DND-41 (cell line): ENCODE measurements around the gene VEGFA.

Experiments used
- ATAC-seq: fragments of 200-7000 bp; cut with Tn5 transposase; 3 replicates; pipeline ENCODE4 v1.9.1; 2021; ENCODE audit warnings: low read depth; ENCODE audit not compliant: insufficient read depth
- DNase-seq: peaks from one replicate; pipeline ENCODE4 v3.0.0-alpha.2; 2020
- H2AFZ ChIP-seq: 2 replicates; pipeline ENCODE4 v1.6.0; 2012; ENCODE audit warnings: low read depth, low read length
- H3K27ac ChIP-seq: 2 replicates; pipeline ENCODE4 v1.5.1; 2012; ENCODE audit warnings: low read length, inconsistent platforms
- H3K27me3 ChIP-seq: fragments of 200-600 bp; sonication (generic); 2 replicates; pipeline ENCODE4 v1.6.0; 2012; ENCODE audit warnings: low read length, mild to moderate bottlenecking, inconsistent platforms; ENCODE audit not compliant: insufficient read depth, poor library complexity
- H3K36me3 ChIP-seq: 2 replicates; pipeline ENCODE4 v1.5.1; 2012; ENCODE audit warnings: low read length, inconsistent platforms; ENCODE audit not compliant: insufficient read depth
- H3K4me1 ChIP-seq: 2 replicates; pipeline ENCODE4 v1.5.1; 2012; ENCODE audit warnings: mild to moderate bottlenecking, low read length; ENCODE audit not compliant: insufficient read depth
- H3K4me2 ChIP-seq: 2 replicates; pipeline ENCODE4 v1.6.0; 2012; ENCODE audit warnings: mild to moderate bottlenecking, moderate library complexity, low read length, inconsistent platforms; ENCODE audit not compliant: insufficient read depth
- H3K4me3 ChIP-seq, 2 experiments: fragments of 200-600 bp in 1 of 2; shearing (Covaris generic) in 1 of 2; 2 replicates each; pipeline ENCODE4 v1.5.1; 2012 to 2016; ENCODE audit warnings: inconsistent platforms in 2 of 2, low read length in 2 of 2, mild to moderate bottlenecking in 2 of 2, low read depth in 1 of 2, moderate library complexity in 1 of 2
- H3K79me2 ChIP-seq: 2 replicates; pipeline ENCODE4 v1.6.0; 2012; ENCODE audit warnings: low read length, inconsistent platforms; ENCODE audit not compliant: insufficient read depth
- H3K9ac ChIP-seq: 2 replicates; pipeline ENCODE4 v1.6.0; 2012; ENCODE audit warnings: low read depth, mild to moderate bottlenecking, inconsistent platforms, low read length, moderate library complexity
- H3K9me3 ChIP-seq: 2 replicates; pipeline ENCODE4 v1.5.1; 2012; ENCODE audit warnings: low read length, moderate library complexity, mild to moderate bottlenecking, inconsistent platforms; ENCODE audit not compliant: insufficient read depth, severe bottlenecking
- H4K20me1 ChIP-seq: 2 replicates; pipeline ENCODE4 v1.6.0; 2012; ENCODE audit warnings: low read length; ENCODE audit not compliant: insufficient read depth
- CTCF ChIP-seq: IDR thresholded peaks from 2 replicates; pipeline ENCODE4 v1.5.1; 2012; ENCODE audit warnings: borderline replicate concordance, low read length, moderate library complexity, mild to moderate bottlenecking; ENCODE audit not compliant: poor library complexity, severe bottlenecking; ENCODE audit errors: extremely low read depth
- EZH2 ChIP-seq: IDR thresholded peaks from 3 replicates; pipeline ENCODE4 v1.6.1; 2012; ENCODE audit warnings: borderline replicate concordance, low read depth, mild to moderate bottlenecking, moderate library complexity, low read length, inconsistent platforms; ENCODE audit not compliant: severe bottlenecking

VEGFA gene

DNA sequence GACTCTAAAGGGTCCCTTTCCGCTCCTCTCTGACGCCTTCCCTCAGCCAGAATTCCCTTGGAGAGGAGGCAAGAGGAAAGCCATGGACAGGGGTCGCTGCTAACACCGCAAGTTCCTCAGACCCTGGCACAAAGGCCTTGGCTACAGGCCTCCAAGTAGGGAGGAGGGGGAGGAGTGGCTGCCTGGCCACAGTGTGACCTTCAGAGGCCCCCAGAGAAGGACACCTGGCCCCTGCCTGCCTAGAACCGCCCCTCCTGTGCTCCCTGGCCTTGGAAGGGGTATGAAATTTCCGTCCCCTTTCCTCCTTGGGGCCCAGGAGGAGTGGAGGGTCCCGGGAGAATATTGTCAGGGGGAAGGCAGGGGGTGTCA is 2.7 kb downstream of the VEGFA start:
- Histone ChIP-seq H4K20me1 (peaks cover 62% of the 10 kb centered on the region), H3K4me3 (peak overlapping the region; percentile 81 to 93; a peak in 3 of 4 replicates), H3K9ac (peak overlapping the region; percentile 94), H2AFZ (no peak overlapping the region), H3K4me1 (peaks cover 61% of the 10 kb centered on the region), H3K79me2 (peaks cover 59% of the 10 kb centered on the region), H3K36me3 (peaks cover 60% of the 10 kb centered on the region), H3K27ac (peak overlapping the region; percentile 72; the same call in 1 of the 2 replicates), H3K4me2 (peak overlapping the region; percentile 98), H3K9me3 (no peaks in the 10 kb centered on the region), H3K27me3 (peaks cover 34% of the 10 kb centered on the region)
- TF ChIP-seq EZH2 (no peak), CTCF (no peak)
- DNase-seq (no peak), ATAC-seq (no peak)

- Histone ChIP-seq H3K9ac (peak overlapping the region; percentile 94), H4K20me1 (peaks cover 68% of the 10 kb centered on the region), H3K4me1 (peaks cover 61% of the 10 kb centered on the region), H3K36me3 (peaks cover 67% of the 10 kb centered on the region), H3K27me3 (peaks cover 29% of the 10 kb centered on the region), H3K9me3 (no peaks in the 10 kb centered on the region), H3K4me3 (peak overlapping the region in 1 of 2 experiments; percentile 93; a peak in 3 of 4 replicates), H3K27ac (peak overlapping the region; percentile 72; the same call in 1 of the 2 replicates), H2AFZ (no peak overlapping the region), H3K4me2 (peak overlapping the region; percentile 98), H3K79me2 (peaks cover 59% of the 10 kb centered on the region)
- ATAC-seq (peak; percentile 24; the same call in 2 of the 3 replicates), DNase-seq (peak; percentile 64)
- TF ChIP-seq EZH2 (no peak), CTCF (peak; percentile 83)
Observed at GRCh38 chr6:43773050-43773979, 3.3 kb downstream of the VEGFA start.

DNA sequence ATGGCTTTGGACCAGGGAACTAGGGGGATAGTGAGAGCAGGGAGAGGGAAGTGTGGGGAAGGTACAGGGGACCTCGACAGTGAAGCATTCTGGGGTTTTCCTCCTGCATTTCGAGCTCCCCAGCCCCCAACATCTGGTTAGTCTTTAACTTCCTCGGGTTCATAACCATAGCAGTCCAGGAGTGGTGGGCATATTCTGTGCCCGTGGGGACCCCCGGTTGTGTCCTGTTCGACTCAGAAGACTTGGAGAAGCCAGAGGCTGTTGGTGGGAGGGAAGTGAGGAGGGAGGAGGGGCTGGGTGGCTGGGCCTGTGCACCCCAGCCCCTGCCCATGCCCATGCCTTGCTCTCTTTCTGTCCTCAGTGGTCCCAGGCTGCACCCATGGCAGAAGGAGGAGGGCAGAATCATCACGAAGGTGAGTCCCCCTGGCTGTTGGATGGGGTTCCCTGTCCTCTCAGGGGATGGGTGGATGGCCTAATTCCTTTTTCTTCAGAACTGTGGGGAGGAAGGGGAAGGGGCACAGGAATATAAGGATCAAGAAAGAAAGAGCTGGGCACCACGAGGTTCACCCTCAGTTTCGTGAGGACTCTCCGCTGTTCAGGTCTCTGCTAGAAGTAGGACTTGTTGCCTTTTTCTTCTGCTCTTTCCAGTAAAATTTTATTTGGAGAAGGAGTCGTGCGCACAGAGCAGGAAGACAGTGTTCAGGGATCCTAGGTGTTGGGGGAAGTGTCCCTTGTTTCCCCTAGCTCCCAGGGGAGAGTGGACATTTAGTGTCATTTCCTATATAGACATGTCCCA is 4.2 kb downstream of the VEGFA start:
- H2AFZ ChIP-seq, result no peak overlapping the region
- no peaks in the 10 kb centered on the region for H3K9me3 ChIP-seq
- no peak for ATAC-seq
- peaks cover 60% of the 10 kb centered on the region for H3K4me1 ChIP-seq
- H3K79me2 ChIP-seq, result peaks cover 59% of the 10 kb centered on the region
- H3K27ac ChIP-seq, result no peak overlapping the region
- peaks cover 25% of the 10 kb centered on the region for H3K27me3 ChIP-seq
- H3K36me3 ChIP-seq, result peaks cover 75% of the 10 kb centered on the region
- H3K4me3 ChIP-seq, result peak overlapping the region in 1 of 2 experiments; percentile 93; a peak in 2 of 4 replicates
- peak overlapping the region; percentile 94; the same call in 1 of the 2 replicates for H3K9ac ChIP-seq
- H3K4me2 ChIP-seq, result peak overlapping the region; percentile 98
- TF ChIP-seq EZH2 (no peak), CTCF (no peak)
- DNase-seq, result no peak
- H4K20me1 ChIP-seq, result peaks cover 75% of the 10 kb centered on the region
